H1 (cell line): Measurements from ENCODE around the gene CYP2W1. TPM values are rescaled to one million over a fixed set of nuclear protein-coding genes. Genes with fewer than 3 reads are reported as not detected.

Experiments
- POU5F1 ChIP-seq: IDR thresholded peaks from 2 replicates; pipeline ENCODE4 v1.6.1; 2011; ENCODE audit warnings: low read depth, mild to moderate bottlenecking, low read length, moderate library complexity
- TEAD4 ChIP-seq: IDR thresholded peaks from 2 replicates; pipeline ENCODE4 v1.6.1; 2012; ENCODE audit warnings: low read depth, low read length, inconsistent platforms, mixed read lengths
- polyA plus RNA-seq, 7 experiments: library from polyadenylated mRNA; depleted of rRNA in 3 of 7; stranded (reverse) in 5 of 7; unstranded in 2 of 7; fragments of >200 nt in 5 of 7; fragments of 200-250 nt in 2 of 7; gene quantifications; 1 replicate in 5 of 7; 2 replicates in 1 of 7; 4 replicates in 1 of 7; pipeline versions ENCODE4 v1.2.1 to v1.2.3, GENCODE V29; 2011 to 2013; ENCODE audit warnings: missing spikeins in 2 of 7, mixed read lengths in 2 of 7
- total RNA-seq: library from RNA; stranded (reverse); fragmentation: NEBNext Ultra II Directional; extraction: Animal tissue kit (Norgen Biotek cat#: 25700); gene quantifications from 2 replicates; pipeline ENCODE4 v1.2.1, GENCODE V29; 2021

CYP2W1 gene
- total and polyA plus RNA-seq, 2 of the 8 experiments (the other 6 are each of a cell fraction or from before 2014, with no cell fraction given), result not detected

- TF ChIP-seq POU5F1 (no peak), TEAD4 (peak; percentile 69; the same call in 1 of the 2 replicates)
Measured at GRCh38 chr7:964401-965231, 18.4 kb upstream of the CYP2W1 start (continued).
